Liver (tissue), 3 donors: ENCODE measurements around the gene ANAPC13.

Source experiments
- EGR1 ChIP-seq, 2 donors: IDR thresholded peaks; 2 replicates each; pipeline ENCODE4 v1.6.1; 2016 to 2018; ENCODE audit warnings: antibody characterized with exemption in 2 of 2, low read depth in 2 of 2
- FOXA1 ChIP-seq: IDR thresholded peaks from 2 replicates; pipeline ENCODE4 v1.6.1; 2016; ENCODE audit warnings: antibody characterized with exemption
- FOXA2 ChIP-seq: IDR thresholded peaks from 2 replicates; pipeline ENCODE4 v1.6.1; 2016; ENCODE audit warnings: antibody characterized with exemption
- JUND ChIP-seq, 2 donors: IDR thresholded peaks; 2 replicates each; pipeline ENCODE4 v1.6.1; 2016; ENCODE audit warnings: antibody characterized with exemption in 2 of 2
- YY1 ChIP-seq: IDR thresholded peaks from 2 replicates; pipeline ENCODE4 v1.6.1; 2016; ENCODE audit warnings: antibody characterized with exemption, mild to moderate bottlenecking
- TF ChIP-seq, protein P1 (sequence below): fragments of 150-350 bp; IDR thresholded peaks from 2 replicates; pipeline ENCODE4 v1.5.1; 2017; ENCODE audit warnings: improper control_type of control experiment, low read depth, low read length; ENCODE audit not compliant: missing input control
- TF ChIP-seq, protein P2 (sequence below): IDR thresholded peaks from 2 replicates; pipeline ENCODE4 v1.6.1; 2016; ENCODE audit warnings: antibody characterized with exemption
- TF ChIP-seq, protein P3 (sequence below): IDR thresholded peaks from 2 replicates; pipeline ENCODE4 v1.6.1; 2016; ENCODE audit warnings: antibody characterized with exemption, mild to moderate bottlenecking
- TF ChIP-seq, protein P4 (sequence below): IDR thresholded peaks from 2 replicates; pipeline ENCODE4 v1.6.1; 2016; ENCODE audit warnings: antibody characterized with exemption
- TF ChIP-seq, protein P5 (sequence below): IDR thresholded peaks from 2 replicates; pipeline ENCODE4 v1.6.1; 2016; ENCODE audit warnings: antibody characterized with exemption
- donor health status: healthy.
- donor health status: healthy.

DNA sequence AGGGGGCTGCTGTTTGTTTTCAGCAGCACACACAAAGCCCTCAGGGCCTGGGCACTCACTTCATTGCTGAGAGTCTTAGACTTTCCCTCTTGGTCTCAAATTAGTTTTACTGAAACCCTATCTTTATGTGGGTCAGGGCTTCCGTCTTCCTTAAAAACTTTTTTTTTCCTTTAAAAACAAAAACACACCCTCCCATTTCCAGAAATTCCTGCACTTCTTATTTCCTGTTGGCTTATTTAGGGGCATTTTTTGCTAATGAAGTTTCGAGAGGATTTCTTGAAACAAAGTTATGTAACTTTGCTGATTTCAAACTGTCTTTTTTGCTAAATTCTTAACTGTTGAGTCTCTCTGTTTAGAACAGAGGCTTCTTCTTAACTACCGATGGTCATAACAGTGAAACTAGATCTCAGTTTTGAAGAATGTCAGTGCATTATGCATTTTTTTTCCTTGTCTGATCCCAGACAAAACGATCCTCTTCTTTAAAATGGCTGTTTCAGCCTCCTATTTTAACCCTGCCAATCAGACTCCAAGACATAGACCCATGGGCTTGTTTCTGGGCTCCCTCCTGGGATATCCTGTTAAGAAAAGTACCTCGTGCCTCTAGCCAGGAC lies 23.3 kb downstream of the ANAPC13 start:
- TF ChIP-seq, protein P1, sequence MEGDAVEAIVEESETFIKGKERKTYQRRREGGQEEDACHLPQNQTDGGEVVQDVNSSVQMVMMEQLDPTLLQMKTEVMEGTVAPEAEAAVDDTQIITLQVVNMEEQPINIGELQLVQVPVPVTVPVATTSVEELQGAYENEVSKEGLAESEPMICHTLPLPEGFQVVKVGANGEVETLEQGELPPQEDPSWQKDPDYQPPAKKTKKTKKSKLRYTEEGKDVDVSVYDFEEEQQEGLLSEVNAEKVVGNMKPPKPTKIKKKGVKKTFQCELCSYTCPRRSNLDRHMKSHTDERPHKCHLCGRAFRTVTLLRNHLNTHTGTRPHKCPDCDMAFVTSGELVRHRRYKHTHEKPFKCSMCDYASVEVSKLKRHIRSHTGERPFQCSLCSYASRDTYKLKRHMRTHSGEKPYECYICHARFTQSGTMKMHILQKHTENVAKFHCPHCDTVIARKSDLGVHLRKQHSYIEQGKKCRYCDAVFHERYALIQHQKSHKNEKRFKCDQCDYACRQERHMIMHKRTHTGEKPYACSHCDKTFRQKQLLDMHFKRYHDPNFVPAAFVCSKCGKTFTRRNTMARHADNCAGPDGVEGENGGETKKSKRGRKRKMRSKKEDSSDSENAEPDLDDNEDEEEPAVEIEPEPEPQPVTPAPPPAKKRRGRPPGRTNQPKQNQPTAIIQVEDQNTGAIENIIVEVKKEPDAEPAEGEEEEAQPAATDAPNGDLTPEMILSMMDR, result no peak
- TF ChIP-seq, protein P2, sequence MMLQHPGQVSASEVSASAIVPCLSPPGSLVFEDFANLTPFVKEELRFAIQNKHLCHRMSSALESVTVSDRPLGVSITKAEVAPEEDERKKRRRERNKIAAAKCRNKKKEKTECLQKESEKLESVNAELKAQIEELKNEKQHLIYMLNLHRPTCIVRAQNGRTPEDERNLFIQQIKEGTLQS, result no peak
- TF ChIP-seq, protein P3, sequence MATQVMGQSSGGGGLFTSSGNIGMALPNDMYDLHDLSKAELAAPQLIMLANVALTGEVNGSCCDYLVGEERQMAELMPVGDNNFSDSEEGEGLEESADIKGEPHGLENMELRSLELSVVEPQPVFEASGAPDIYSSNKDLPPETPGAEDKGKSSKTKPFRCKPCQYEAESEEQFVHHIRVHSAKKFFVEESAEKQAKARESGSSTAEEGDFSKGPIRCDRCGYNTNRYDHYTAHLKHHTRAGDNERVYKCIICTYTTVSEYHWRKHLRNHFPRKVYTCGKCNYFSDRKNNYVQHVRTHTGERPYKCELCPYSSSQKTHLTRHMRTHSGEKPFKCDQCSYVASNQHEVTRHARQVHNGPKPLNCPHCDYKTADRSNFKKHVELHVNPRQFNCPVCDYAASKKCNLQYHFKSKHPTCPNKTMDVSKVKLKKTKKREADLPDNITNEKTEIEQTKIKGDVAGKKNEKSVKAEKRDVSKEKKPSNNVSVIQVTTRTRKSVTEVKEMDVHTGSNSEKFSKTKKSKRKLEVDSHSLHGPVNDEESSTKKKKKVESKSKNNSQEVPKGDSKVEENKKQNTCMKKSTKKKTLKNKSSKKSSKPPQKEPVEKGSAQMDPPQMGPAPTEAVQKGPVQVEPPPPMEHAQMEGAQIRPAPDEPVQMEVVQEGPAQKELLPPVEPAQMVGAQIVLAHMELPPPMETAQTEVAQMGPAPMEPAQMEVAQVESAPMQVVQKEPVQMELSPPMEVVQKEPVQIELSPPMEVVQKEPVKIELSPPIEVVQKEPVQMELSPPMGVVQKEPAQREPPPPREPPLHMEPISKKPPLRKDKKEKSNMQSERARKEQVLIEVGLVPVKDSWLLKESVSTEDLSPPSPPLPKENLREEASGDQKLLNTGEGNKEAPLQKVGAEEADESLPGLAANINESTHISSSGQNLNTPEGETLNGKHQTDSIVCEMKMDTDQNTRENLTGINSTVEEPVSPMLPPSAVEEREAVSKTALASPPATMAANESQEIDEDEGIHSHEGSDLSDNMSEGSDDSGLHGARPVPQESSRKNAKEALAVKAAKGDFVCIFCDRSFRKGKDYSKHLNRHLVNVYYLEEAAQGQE, result no peak
- TF ChIP-seq EGR1 (IDR thresholded peaks at IDR 0.05; ENCODE audit: low read depth in 2 of 2) (no peak), FOXA1 (no peak), YY1 (no peak), FOXA2 (no peak), JUND (IDR thresholded peaks at IDR 0.05) (no peak)
- TF ChIP-seq, protein P4, sequence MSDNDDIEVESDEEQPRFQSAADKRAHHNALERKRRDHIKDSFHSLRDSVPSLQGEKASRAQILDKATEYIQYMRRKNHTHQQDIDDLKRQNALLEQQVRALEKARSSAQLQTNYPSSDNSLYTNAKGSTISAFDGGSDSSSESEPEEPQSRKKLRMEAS, result no peak
- TF ChIP-seq, protein P5, sequence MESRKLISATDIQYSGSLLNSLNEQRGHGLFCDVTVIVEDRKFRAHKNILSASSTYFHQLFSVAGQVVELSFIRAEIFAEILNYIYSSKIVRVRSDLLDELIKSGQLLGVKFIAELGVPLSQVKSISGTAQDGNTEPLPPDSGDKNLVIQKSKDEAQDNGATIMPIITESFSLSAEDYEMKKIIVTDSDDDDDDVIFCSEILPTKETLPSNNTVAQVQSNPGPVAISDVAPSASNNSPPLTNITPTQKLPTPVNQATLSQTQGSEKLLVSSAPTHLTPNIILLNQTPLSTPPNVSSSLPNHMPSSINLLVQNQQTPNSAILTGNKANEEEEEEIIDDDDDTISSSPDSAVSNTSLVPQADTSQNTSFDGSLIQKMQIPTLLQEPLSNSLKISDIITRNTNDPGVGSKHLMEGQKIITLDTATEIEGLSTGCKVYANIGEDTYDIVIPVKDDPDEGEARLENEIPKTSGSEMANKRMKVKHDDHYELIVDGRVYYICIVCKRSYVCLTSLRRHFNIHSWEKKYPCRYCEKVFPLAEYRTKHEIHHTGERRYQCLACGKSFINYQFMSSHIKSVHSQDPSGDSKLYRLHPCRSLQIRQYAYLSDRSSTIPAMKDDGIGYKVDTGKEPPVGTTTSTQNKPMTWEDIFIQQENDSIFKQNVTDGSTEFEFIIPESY, result no peak
